Neural cell (in vitro differentiated cells): ENCODE results near the gene FXYD6. TPM values are rescaled to one million over a fixed set of nuclear protein-coding genes. Genes with fewer than 3 reads are reported as not detected.

ENCODE experiments used
- H2AFZ ChIP-seq: fragments of 200-600, 300-800 bp; sonication (generic), shearing (Covaris generic); 2 replicates; pipeline ENCODE4 v1.6.0; 2014; ENCODE audit warnings: low read depth, mild to moderate bottlenecking, antibody characterized with exemption, low read length, moderate library complexity
- H3F3A ChIP-seq: fragments of 200-600 bp; shearing (Covaris generic); 2 replicates; pipeline ENCODE4 v1.6.1; 2016; ENCODE audit warnings: mild to moderate bottlenecking, moderate library complexity, mixed read lengths, antibody characterized with exemption, low read length; ENCODE audit not compliant: insufficient read depth, poor library complexity, severe bottlenecking
- H3K27ac ChIP-seq: fragments of 200-600, 300-800 bp; sonication (generic), shearing (Covaris generic); 2 replicates; pipeline ENCODE4 v1.5.1; 2014; ENCODE audit warnings: mild to moderate bottlenecking, low read length, moderate library complexity
- H3K27me3 ChIP-seq: fragments of 300-800, 200-600 bp; sonication (generic), shearing (Covaris generic); 2 replicates; pipeline ENCODE4 v1.6.0; 2014; ENCODE audit warnings: mild to moderate bottlenecking, low read depth, low read length, moderate library complexity; ENCODE audit not compliant: insufficient read depth
- H3K36me3 ChIP-seq: fragments of 300-800, 200-600 bp; sonication (generic), shearing (Covaris generic); 2 replicates; pipeline ENCODE4 v1.5.1; 2014; ENCODE audit warnings: mild to moderate bottlenecking, antibody characterized with exemption, low read length, moderate library complexity; ENCODE audit not compliant: insufficient read depth
- H3K4me2 ChIP-seq: fragments of 300-800, 200-600 bp; sonication (generic), shearing (Covaris generic); 2 replicates; pipeline ENCODE4 v1.6.0; 2014; ENCODE audit warnings: mild to moderate bottlenecking, low read length
- H3K4me3 ChIP-seq: fragments of 300-800, 200-600 bp; sonication (generic), shearing (Covaris generic); 2 replicates; pipeline ENCODE4 v1.5.1; 2014; ENCODE audit warnings: mild to moderate bottlenecking, low read length, moderate library complexity
- H3K79me2 ChIP-seq: fragments of 200-600 bp; shearing (Covaris generic); replicated peaks from 2 replicates; pipeline ENCODE4 v1.6.0; 2014; ENCODE audit warnings: mild to moderate bottlenecking, low read length, moderate library complexity; ENCODE audit not compliant: insufficient read depth
- H3K9ac ChIP-seq: fragments of 300-800, 200-600 bp; sonication (generic), shearing (Covaris generic); 2 replicates; pipeline ENCODE4 v1.6.1; 2016; ENCODE audit warnings: mild to moderate bottlenecking, low read length, mixed read lengths
- H3K9me2 ChIP-seq: fragments of 200-600 bp; shearing (Covaris generic); 2 replicates; pipeline ENCODE4 v1.6.1; 2016; ENCODE audit warnings: mild to moderate bottlenecking, low read length, mixed read lengths; ENCODE audit not compliant: insufficient read depth
- H3K9me3 ChIP-seq: fragments of 200-600, 300-800 bp; sonication (generic), shearing (Covaris generic); 2 replicates; pipeline ENCODE4 v1.6.1; 2016; ENCODE audit warnings: mild to moderate bottlenecking, mixed run types, low read length, moderate library complexity, mixed read lengths
- H4K20me1 ChIP-seq: fragments of 200-600 bp; shearing (Covaris generic); 2 replicates; pipeline ENCODE4 v1.6.1; 2016; ENCODE audit warnings: mild to moderate bottlenecking, mixed run types; ENCODE audit not compliant: insufficient read depth
- CTCF ChIP-seq: fragments of 450-650 bp; IDR thresholded peaks from 2 replicates; pipeline ENCODE4 v1.5.1; 2014; ENCODE audit warnings: antibody characterized with exemption, mild to moderate bottlenecking, moderate library complexity; ENCODE audit not compliant: poor library complexity, severe bottlenecking
- EP300 ChIP-seq: fragments of 450-650 bp; conservative IDR thresholded peaks from 2 replicates; pipeline ENCODE4 v1.6.1; 2014; ENCODE audit warnings: antibody characterized with exemption, mild to moderate bottlenecking, moderate library complexity; ENCODE audit not compliant: poor library complexity, severe bottlenecking
- EZH2 ChIP-seq: fragments of 200-600, 300-800 bp; shearing (Covaris generic), sonication (generic); IDR thresholded peaks from 2 replicates; pipeline ENCODE4 v1.6.1; 2014; ENCODE audit warnings: antibody characterized with exemption, low read length, borderline replicate concordance, mild to moderate bottlenecking; ENCODE audit not compliant: insufficient read depth, poor library complexity, severe bottlenecking
- MXI1 ChIP-seq: fragments of 450-650 bp; conservative IDR thresholded peaks from 2 replicates; pipeline ENCODE4 v1.6.1; 2014; ENCODE audit warnings: antibody characterized with exemption, mild to moderate bottlenecking; ENCODE audit not compliant: poor library complexity, severe bottlenecking
- POLR2AphosphoS5 ChIP-seq: IDR thresholded peaks from 2 replicates; pipeline ENCODE4 v1.6.1; 2012
- RAD21 ChIP-seq: fragments of 450-650 bp; conservative IDR thresholded peaks from 2 replicates; pipeline ENCODE4 v1.6.1; 2014; ENCODE audit warnings: antibody characterized with exemption, mild to moderate bottlenecking, moderate library complexity
- REST ChIP-seq: IDR thresholded peaks from 2 replicates; pipeline ENCODE4 v1.6.1; 2012; ENCODE audit warnings: borderline replicate concordance
- SMC3 ChIP-seq: fragments of 450-650 bp; conservative IDR thresholded peaks from 2 replicates; pipeline ENCODE4 v1.6.1; 2014; ENCODE audit warnings: antibody characterized with exemption, mild to moderate bottlenecking, moderate library complexity; ENCODE audit not compliant: poor library complexity
- TAF1 ChIP-seq: IDR thresholded peaks from 2 replicates; pipeline ENCODE4 v1.6.1; 2012; ENCODE audit warnings: low read depth
- polyA plus RNA-seq: library from polyadenylated mRNA; depleted of rRNA; stranded (reverse); fragments of >200 nt; gene quantifications from 2 replicates; pipeline ENCODE4 v1.2.3, GENCODE V29; 2014

FXYD6 gene
- polyA plus RNA-seq, 1 donor from 2014 or later: 218 TPM

- Histone ChIP-seq H3K9me3 (no peaks in the 10 kb centered on the region), H3K27me3 (no peaks in the 10 kb centered on the region), H3K27ac (no peak overlapping the region), H3K4me2 (no peak overlapping the region), H3K9ac (no peak overlapping the region), H3K79me2 (peaks cover 10% of the 10 kb centered on the region), H2AFZ (no peak overlapping the region), H3K36me3 (no peaks in the 10 kb centered on the region), H3K9me2 (no peaks in the 10 kb centered on the region), H3K4me3 (no peak overlapping the region), H4K20me1 (no peaks in the 10 kb centered on the region), H3F3A (no peaks in the 10 kb centered on the region)
- no peak for TF ChIP-seq EZH2
- TF ChIP-seq SMC3: no peak
- TF ChIP-seq REST: no peak
- TF ChIP-seq RAD21: no peak
- TF ChIP-seq MXI1: no peak
- no peak for TF ChIP-seq POLR2AphosphoS5
Measured at GRCh38 chr11:117881217-117881616, 4.8 kb upstream of the FXYD6 start.

GRCh38 chr11:117879516-117880480, 3.3 kb upstream of the FXYD6 start:
- Histone ChIP-seq H3F3A (no peaks in the 10 kb centered on the region), H3K9me2 (no peaks in the 10 kb centered on the region), H3K4me3 (no peak overlapping the region), H3K27me3 (no peaks in the 10 kb centered on the region), H3K79me2 (peaks cover 20% of the 10 kb centered on the region), H3K27ac (no peak overlapping the region), H3K36me3 (no peaks in the 10 kb centered on the region), H2AFZ (no peak overlapping the region), H3K9me3 (no peaks in the 10 kb centered on the region), H3K9ac (no peak overlapping the region), H4K20me1 (no peaks in the 10 kb centered on the region), H3K4me2 (no peak overlapping the region)
- no peak for TF ChIP-seq EZH2
- TF ChIP-seq SMC3: no peak
- no peak for TF ChIP-seq MXI1
- TF ChIP-seq POLR2AphosphoS5: no peak

GRCh38 chr11:117878939-117879475, 2.5 kb upstream of the FXYD6 start:
- no peak for TF ChIP-seq TAF1
- no peak for TF ChIP-seq MXI1
- no peak for TF ChIP-seq SMC3
- TF ChIP-seq POLR2AphosphoS5: no peak
- no peak for TF ChIP-seq CTCF
- no peak for TF ChIP-seq EZH2
- TF ChIP-seq EP300: no peak
- no peak for TF ChIP-seq RAD21
- no peak for TF ChIP-seq REST

More at GRCh38 chr11:117878939-117879475, 2.5 kb upstream of the FXYD6 start:
- Histone ChIP-seq H3K36me3 (no peaks in the 10 kb centered on the region), H3K9ac (no peak overlapping the region), H4K20me1 (no peaks in the 10 kb centered on the region), H3K27ac (no peak overlapping the region), H2AFZ (no peak overlapping the region), H3K79me2 (peaks cover 28% of the 10 kb centered on the region), H3K27me3 (no peaks in the 10 kb centered on the region), H3K9me2 (no peaks in the 10 kb centered on the region), H3K4me3 (no peak overlapping the region), H3K4me2 (no peak overlapping the region), H3F3A (no peaks in the 10 kb centered on the region), H3K9me3 (no peaks in the 10 kb centered on the region)
